EL (cell line): ENCODE results near the gene ATXN1.
"Not testable (repeated sequence)": the region's sequence is repeated elsewhere in the genome, so short reads cannot be mapped to it uniquely, and the experiment has no call there.

Experiments used
- DNase-seq: peaks from one replicate; pipeline ENCODE4 v3.0.0-alpha.2; 2016

The ATXN1 gene

GRCh38 chr6:16430391-16431089 is 330.7 kb downstream of the ATXN1 start:
- DNase-seq = no peak

GRCh38 chr6:16429669-16430068 is 331.6 kb downstream of the ATXN1 start:
- no peak for DNase-seq

GRCh38 chr6:16427124-16427523 is 334.1 kb downstream of the ATXN1 start:
- DNase-seq = no peak

- DNase-seq = no peak
Observed at GRCh38 chr6:16425881-16426615, 335.2 kb downstream of the ATXN1 start.

- DNase-seq = no peak
Observed at GRCh38 chr6:16421462-16421960, 339.7 kb downstream of the ATXN1 start.

- DNase-seq = peak; percentile 73
Observed at GRCh38 chr6:16420715-16421461, 340.4 kb downstream of the ATXN1 start.

- DNase-seq = no peak
Observed at GRCh38 chr6:16420337-16420714, 340.9 kb downstream of the ATXN1 start.

- no peak for DNase-seq
Observed at GRCh38 chr6:16419636-16420336, 341.5 kb downstream of the ATXN1 start.

GRCh38 chr6:16418151-16418550 is 343.1 kb downstream of the ATXN1 start:
- no peak for DNase-seq

- DNase-seq = no peak
Observed at GRCh38 chr6:16415677-16416076, 345.6 kb downstream of the ATXN1 start.

- DNase-seq = no peak
Observed at GRCh38 chr6:16414205-16414604, 347.1 kb downstream of the ATXN1 start.

- DNase-seq = no peak
Observed at GRCh38 chr6:16413399-16413798, 347.9 kb downstream of the ATXN1 start.

- DNase-seq = no peak
Observed at GRCh38 chr6:16412982-16413381, 348.3 kb downstream of the ATXN1 start.

- DNase-seq = no peak
Observed at GRCh38 chr6:16412171-16412570, 349.1 kb downstream of the ATXN1 start.

- peak; percentile 67 for DNase-seq
Observed at GRCh38 chr6:16409531-16410441, 351.5 kb downstream of the ATXN1 start.

GRCh38 chr6:16408766-16409165 is 352.5 kb downstream of the ATXN1 start:
- DNase-seq = no peak

GRCh38 chr6:16406966-16407365 is 354.3 kb downstream of the ATXN1 start:
- DNase-seq = no peak

- not testable (repeated sequence) for DNase-seq
Observed at GRCh38 chr6:16406538-16406937, 354.7 kb downstream of the ATXN1 start.

- DNase-seq = no peak
Observed at GRCh38 chr6:16405375-16405774, 355.9 kb downstream of the ATXN1 start.

- DNase-seq = no peak
Observed at GRCh38 chr6:16404456-16404855, 356.8 kb downstream of the ATXN1 start.

- DNase-seq = peak; percentile 13
Observed at GRCh38 chr6:16403831-16404230, 357.4 kb downstream of the ATXN1 start.

- peak; percentile 11 for DNase-seq
Observed at GRCh38 chr6:16402581-16402900, 358.7 kb downstream of the ATXN1 start.
